KOPT-K1 (cell line): ENCODE measurements around the gene CADM1.

Experiments
- H3K27ac ChIP-seq: fragments of 200-600 bp; sonication (generic); 2 replicates; pipeline ENCODE4 v1.5.1; 2016; ENCODE audit warnings: antibody characterized with exemption, mild to moderate bottlenecking, low read depth, low read length; ENCODE audit not compliant: poor library complexity, severe bottlenecking
- H3K36me3 ChIP-seq: fragments of 200-600 bp; sonication (generic); 2 replicates; pipeline ENCODE4 v1.5.1; 2017; ENCODE audit warnings: antibody characterized with exemption, mild to moderate bottlenecking, low read length, moderate library complexity; ENCODE audit not compliant: insufficient read depth
- H3K9me3 ChIP-seq: fragments of 200-600 bp; sonication (generic); 2 replicates; pipeline ENCODE4 v1.5.1; 2017; ENCODE audit warnings: antibody characterized with exemption, low read length, mild to moderate bottlenecking; ENCODE audit not compliant: insufficient read depth, poor library complexity, severe bottlenecking

CADM1 gene

DNA sequence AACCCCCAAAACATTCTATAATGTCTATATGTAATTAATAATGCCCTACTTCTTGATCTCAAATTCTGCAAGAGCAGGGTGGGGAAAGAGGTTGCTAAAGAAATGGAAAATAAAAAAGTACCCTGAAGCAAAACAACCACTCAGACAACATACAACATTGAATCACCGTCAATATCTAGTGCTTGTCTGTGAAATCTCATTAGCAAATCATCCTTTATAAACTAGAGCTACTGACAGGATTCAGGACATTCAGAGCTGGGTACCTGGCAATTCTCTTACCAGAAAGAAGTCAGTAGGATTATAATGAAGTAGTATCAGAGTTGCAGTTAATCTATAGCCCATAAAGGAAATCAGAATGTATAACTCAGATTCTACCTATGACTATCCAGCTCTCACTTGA, 143.2 kb downstream of the CADM1 start:
- no peaks in the 10 kb centered on the region for H3K36me3 ChIP-seq
- H3K9me3 ChIP-seq, result no peaks in the 10 kb centered on the region
- no peak overlapping the region for H3K27ac ChIP-seq

DNA sequence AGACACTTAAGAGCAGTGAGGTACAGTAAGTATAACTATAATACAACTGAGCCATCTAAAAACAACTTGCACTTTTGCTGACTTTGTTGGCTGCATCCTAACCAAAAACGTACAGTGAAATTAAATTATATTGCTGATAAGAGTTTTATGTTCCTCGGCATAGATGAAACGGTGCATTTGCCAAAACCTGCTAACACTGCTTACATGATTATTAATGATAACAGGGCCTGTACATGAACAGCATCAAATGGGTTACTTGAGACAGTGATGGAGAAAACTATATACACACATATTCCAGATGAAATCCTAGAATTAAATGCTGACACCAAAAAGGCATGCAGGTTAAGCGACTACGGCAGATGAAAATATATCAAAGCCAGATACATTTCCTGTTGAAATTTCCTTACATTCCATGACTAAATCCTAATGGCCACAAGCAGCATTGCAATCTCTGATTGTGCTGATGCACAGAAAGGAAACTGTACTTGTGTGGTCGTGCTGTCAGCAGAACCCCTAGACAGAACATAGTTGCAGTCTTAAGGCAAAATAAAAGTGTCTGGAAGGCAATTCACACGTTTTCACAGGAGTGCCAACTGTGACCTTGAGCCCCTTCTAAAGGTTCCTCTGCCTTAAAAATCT, 143.9 kb downstream of the CADM1 start:
- H3K27ac ChIP-seq, result no peak overlapping the region

DNA sequence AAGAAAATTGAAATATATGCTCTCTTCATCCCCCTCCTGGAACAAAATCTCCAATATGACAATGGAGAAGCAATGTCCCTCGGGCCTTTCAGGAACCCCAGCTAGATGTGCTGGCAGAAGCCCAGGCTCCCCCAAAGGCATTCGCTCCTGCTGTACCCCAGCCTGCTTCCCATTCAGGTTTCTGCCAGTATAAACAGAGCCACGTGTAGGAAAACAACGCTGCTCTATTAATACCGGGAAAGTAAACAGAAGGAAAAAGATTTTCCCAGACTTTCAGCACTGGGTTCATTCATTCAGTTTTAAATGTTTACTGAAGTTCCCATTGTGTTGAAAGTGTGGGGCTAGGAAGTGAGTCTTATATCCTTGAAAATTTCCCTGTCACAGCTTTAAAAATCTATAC, 147.1 kb downstream of the CADM1 start:
- H3K36me3 ChIP-seq, result no peaks in the 10 kb centered on the region
- H3K9me3 ChIP-seq, result no peaks in the 10 kb centered on the region
- H3K27ac ChIP-seq, result no peak overlapping the region

More for the DNA sequence above, 143.9 kb downstream of the CADM1 start:
- H3K36me3 ChIP-seq, result no peaks in the 10 kb centered on the region
- H3K9me3 ChIP-seq, result no peaks in the 10 kb centered on the region

DNA sequence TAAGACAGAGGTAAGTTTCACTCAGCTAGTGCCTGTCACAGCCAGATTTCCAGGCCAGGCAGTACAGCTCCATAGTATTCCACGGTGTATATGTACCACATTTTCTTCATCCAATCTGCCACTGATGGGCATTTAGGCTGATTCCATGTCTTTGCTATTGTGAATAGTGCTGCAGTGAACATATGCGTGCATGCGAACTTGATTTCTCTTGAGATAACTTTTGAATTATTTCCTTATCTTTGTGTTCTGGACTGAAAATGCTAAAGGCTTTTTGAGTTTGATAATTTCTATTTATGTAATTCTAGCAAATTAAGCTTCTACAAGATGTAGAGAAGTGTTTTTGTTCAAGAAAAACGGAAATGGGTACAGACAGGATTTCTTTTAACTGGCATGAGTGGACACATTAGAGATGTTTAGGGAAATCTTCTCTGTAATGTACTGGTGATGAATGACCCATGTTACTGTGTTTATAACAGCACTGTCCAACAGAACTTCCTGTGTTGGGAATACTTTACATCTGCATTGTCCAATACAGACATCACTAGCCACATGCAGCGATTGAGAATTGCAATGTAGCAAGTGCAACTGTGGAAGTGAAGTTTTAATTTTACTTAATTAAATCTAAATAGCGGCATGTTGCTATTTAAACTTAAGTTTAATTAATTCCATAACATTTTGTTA, 151.3 kb downstream of the CADM1 start:
- Histone ChIP-seq H3K9me3 (no peaks in the 10 kb centered on the region), H3K27ac (no peak overlapping the region), H3K36me3 (no peaks in the 10 kb centered on the region)

DNA sequence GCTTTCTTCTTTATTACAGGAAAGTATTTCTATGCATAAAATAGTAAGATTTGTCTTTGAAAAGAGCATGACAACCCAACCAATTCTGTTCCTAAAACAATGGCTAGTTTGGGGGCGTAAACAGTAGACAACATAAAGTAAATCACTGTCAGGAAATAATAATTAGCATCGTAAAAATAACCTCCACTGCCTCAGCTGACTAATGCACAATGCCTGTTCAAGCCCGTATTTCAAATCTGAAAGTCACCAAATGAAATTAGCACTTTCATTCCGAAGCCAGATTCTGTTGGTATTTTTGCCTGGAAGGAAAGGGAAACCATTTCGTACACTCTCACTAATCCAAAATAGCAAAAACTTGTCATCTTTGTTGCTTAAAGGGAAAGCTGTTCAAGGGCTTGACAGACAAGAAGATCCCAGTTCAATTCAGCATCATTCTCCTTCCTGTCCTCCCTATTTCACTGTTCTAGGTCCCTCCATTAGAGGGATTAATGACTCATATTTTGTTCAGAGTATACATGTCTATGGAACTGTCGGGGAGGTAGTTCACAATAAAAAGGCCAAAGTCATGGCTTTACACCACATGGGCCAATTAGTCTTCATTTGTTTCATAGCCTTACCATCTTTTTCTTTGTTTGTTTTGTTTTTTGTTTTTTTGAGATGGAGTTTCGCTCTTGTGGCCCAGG, 154.7 kb downstream of the CADM1 start:
- no peaks in the 10 kb centered on the region for H3K9me3 ChIP-seq
- no peak overlapping the region for H3K27ac ChIP-seq
- no peaks in the 10 kb centered on the region for H3K36me3 ChIP-seq

DNA sequence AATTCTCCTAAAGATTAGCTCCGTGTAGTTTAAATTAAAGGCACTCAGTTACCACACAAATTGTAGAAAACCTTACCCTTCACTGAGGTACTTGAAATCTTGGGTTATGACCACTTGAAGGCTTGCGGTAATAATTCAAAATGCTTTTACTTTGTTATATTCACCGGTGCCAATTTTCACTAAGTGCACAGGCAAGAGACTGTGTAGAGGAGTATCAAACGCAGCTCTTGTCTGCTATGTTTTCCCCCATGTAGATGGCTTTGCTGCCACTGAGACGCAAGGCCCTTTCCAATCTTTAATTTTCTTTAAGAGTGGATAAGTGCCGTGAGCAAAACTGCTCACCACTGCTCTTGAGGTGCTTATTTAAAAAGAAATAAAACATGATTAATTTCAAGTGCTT, 155.8 kb downstream of the CADM1 start:
- Histone ChIP-seq H3K9me3 (no peaks in the 10 kb centered on the region), H3K36me3 (no peaks in the 10 kb centered on the region), H3K27ac (no peak overlapping the region)

DNA sequence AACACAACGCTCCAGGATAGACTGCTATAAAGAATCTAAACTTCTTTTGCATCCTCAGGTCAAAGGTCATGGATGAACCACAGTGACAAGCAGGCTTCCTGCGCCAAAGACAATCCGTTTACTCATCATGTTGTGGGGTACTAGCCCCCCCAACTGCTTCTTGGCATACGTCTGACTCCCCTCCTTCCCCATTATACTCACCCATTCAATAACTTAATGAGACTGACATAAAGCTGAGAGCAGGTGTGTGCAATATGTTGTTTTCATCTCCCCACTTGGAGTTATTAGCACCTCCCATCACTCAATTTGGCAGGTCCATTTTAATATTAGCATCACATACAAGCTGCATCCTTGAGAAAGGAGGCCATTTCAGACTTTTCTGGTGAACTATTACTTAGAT, 157.1 kb downstream of the CADM1 start:
- no peak overlapping the region for H3K27ac ChIP-seq
- no peaks in the 10 kb centered on the region for H3K36me3 ChIP-seq
- H3K9me3 ChIP-seq, result no peaks in the 10 kb centered on the region

DNA sequence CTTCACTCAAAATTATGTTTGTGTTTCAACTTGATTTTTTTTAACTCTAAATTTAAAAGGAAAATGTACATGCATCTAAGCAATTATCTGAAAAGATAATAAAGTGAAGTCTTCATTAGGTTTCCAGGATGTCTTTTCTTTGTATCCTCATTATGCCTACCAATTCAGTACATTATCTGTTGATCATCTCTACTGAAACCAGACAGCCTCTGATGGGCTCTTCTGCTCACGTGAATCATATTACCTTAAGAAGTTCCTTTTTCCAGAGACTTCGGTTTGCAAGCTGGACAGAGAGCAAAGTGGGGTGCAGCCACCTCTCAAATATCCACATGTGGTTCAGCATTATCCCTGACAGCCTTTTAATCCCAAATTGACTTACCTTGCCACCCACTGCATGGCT, 158.4 kb downstream of the CADM1 start:
- Histone ChIP-seq H3K9me3 (no peaks in the 10 kb centered on the region), H3K27ac (no peak overlapping the region), H3K36me3 (no peaks in the 10 kb centered on the region)

DNA sequence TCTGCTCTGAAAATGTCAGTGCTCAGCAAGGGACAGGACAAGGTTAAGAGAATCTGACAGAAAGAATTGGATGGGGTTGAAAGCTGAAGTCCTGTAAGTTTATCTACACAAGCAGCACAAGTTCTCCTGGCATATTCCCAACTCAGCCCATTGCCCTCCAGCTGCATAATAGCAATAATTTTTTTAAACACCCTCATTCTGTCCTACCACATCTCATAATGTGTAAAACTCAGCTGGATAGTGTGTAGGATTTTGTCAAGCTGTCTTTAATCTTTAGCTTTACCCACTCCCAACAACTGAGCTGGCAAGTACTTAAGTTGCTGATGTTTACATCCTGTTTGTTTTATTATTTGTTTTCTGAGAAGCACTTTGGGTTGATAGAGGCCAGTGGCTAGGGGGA, 158.9 kb downstream of the CADM1 start:
- no peaks in the 10 kb centered on the region for H3K36me3 ChIP-seq
- no peaks in the 10 kb centered on the region for H3K9me3 ChIP-seq
- no peak overlapping the region for H3K27ac ChIP-seq

DNA sequence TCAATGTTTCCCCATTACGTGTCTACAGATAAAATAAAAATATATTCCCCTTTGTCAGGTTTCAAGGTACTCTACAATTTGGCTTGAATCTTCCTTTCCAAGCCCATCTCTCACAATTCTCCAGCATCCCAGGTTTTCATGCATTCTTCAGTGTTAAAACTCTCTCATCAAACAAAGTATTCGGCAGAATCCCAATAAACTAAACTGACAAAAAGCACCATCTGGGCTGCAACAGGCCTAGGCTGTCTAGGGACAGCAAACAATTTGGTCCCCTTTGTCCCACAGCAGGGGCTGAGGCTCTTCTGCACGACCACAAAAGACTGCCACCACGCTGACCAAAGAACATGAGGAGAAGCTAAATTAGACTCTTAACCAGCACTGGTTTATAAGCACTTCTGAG, 159.4 kb downstream of the CADM1 start:
- Histone ChIP-seq H3K9me3 (no peaks in the 10 kb centered on the region), H3K36me3 (no peaks in the 10 kb centered on the region), H3K27ac (no peak overlapping the region)

DNA sequence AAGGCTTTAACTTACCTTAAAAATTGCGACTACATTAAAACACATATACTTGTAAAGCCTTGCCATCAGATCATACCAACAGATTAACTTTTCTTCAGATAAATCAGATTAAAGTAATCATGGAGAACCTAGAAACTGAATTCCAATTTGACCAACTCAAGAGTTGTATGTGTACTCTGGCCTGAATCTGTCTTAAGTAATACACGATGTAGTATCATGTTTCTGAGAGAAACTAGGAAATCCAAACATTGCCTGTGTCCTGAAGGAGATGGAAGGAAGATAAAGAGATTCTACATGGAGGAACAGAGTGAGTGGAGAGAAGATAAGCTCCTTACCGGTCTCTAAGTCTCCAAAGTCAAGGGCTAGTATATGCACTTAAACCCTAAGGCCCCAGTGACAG, 162.1 kb downstream of the CADM1 start:
- Histone ChIP-seq H3K36me3 (no peaks in the 10 kb centered on the region), H3K9me3 (no peaks in the 10 kb centered on the region), H3K27ac (no peak overlapping the region)

DNA sequence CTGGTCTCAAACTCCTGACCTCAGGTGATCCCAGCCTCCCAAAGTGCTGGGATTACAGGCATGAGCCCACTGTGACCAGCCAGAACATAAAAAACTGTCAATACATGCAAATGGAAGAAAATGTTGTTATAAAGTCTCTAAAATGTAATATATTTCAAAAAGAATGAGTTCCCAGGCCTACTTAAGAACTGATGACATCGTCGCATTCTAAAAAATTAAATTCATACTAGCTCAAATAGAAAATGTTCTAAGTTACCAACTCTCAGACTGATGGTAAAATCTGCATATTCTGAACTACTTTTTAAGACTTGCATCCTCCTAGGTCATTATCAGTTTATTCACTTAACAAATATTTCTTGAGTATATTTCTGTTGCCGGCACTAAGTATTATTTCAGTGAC, 163.3 kb downstream of the CADM1 start:
- Histone ChIP-seq H3K36me3 (no peaks in the 10 kb centered on the region), H3K9me3 (no peaks in the 10 kb centered on the region), H3K27ac (no peak overlapping the region)

DNA sequence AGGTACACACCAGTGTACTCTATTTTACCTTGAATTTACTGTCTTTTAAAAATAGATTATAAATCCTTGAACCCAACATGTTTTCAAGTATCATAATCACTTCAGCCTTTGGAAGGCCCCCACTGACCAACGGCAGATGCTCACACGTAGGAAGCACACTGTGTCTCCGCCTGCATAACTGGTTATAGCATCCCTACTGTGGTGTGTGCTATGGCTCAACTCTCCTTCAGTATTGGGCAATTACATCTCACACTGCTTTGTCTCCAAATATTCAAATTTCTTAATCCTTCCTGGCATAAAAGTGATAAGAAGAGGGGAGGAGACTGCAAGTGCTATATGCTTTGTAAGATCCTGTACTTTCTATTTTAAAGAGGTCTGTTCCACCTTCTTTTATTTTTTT, 165.7 kb downstream of the CADM1 start:
- H3K36me3 ChIP-seq, result no peaks in the 10 kb centered on the region
- H3K27ac ChIP-seq, result no peak overlapping the region
- no peaks in the 10 kb centered on the region for H3K9me3 ChIP-seq

DNA sequence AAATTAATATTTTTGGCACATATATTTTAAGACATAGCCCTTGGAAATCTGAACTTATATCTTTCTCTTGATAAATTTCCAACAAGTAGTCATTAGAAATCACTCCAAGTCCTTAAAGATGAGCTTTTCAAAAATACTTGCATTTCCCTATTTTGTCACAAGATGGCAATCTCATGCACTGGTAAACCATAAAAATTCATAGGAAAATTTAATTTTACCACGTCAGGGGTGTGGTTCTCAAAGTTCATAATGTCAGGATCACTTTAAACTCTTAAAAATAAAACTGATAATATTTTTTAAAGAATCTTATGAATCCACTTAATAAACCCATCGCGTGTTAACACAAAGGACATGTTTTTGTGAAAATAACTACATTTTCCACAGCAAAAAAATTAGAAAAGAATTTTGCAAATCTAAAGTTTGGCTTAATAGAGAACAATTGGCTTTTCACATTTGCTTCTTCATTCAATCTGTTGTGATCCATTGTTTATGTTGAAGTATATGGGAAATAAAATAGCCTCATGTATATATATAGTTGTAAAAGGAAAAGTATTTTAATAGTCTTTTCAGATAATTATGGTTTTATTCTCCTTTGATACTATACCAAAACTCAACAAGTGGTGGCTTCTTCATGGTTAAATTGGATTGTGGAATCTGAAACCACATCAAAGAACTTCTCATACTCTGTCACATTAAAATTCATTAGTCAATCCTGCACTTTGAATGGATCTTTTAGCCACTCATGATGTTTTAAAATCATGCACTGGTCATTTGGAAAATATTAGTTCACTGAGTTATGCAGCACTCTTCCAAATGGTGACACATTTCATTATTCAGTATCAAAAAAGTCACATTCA, 169.1 kb downstream of the CADM1 start:
- Histone ChIP-seq H3K27ac (no peak overlapping the region), H3K36me3 (no peaks in the 10 kb centered on the region), H3K9me3 (no peaks in the 10 kb centered on the region)

DNA sequence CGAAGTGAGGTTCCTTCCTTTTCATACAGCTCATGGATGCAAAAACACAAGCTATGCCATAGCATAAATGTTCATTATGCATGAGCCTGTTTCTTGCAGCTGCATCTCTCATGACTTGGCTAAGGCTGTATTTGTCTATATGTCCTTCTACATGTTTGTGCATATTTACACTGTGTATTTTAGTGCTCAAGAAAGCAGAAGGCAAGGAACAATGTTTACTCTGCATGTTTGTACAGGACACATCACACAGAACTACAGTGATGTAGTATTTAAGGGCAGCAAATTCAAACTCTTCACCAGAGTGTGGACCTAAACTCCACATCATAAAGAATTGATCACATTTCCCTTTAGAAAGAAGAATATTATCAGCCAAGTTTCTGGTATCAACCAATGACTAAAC, 170.3 kb downstream of the CADM1 start:
- Histone ChIP-seq H3K27ac (no peak overlapping the region), H3K36me3 (no peaks in the 10 kb centered on the region), H3K9me3 (no peaks in the 10 kb centered on the region)
